K562 treated with DMSO at 1 percent for 24 hours (cell line): ENCODE results near the gene NEUROD2. TPM values are rescaled to one million over a fixed set of nuclear protein-coding genes. Genes with fewer than 3 reads are reported as not detected.

ENCODE experiments used
- total RNA-seq: library from RNA; unstranded; fragments of 300-600 nt; gene quantifications from 2 replicates; pipeline ENCODE4 v1.2.3, GENCODE V29; 2022; ENCODE audit warnings: low read depth; ENCODE audit not compliant: insufficient read depth

The NEUROD2 gene
- total RNA-seq = not detected in 2 replicates

GRCh38 chr17:39607851-39608130 lies at the start of gene NEUROD2:
TSS of gene NEUROD2 (minus strand) at chr17:39607920. CDS start at chr17:39606599, 1,321 bp downstream.

GRCh38 chr17:39636927-39637736 lies 29.4 kb upstream of the NEUROD2 start, which contains the start of gene STARD3:
TSS of gene STARD3 (plus strand) at chr17:39637144. CDS start at chr17:39653532, 16,388 bp downstream.

GRCh38 chr17:39626171-39627046 lies 18.7 kb upstream of the NEUROD2 start, which contains the start of gene PPP1R1B:
TSS of gene PPP1R1B (plus strand) at chr17:39626952. CDS start at chr17:39627393, 441 bp downstream.

Other genes starting within 250 kb of the NEUROD2 start
- gene FBXL20, start 206.3 kb downstream of the NEUROD2 start, total RNA-seq = 7.3 and 7.4 TPM in 2 replicates
- gene MED1, start 156.7 kb downstream of the NEUROD2 start, total RNA-seq = 18.2 and 20.7 TPM in 2 replicates
- 26.6 and 28.7 TPM in 2 replicates for gene CDK12, start 146.4 kb downstream of the NEUROD2 start, total RNA-seq
- 0.21 TPM in 1 of 2 replicates, not detected in the other for gene PPP1R1B, start 19.0 kb upstream of the NEUROD2 start, total RNA-seq
- 97.0 and 108 TPM in 2 replicates for gene STARD3, start 29.2 kb upstream of the NEUROD2 start, total RNA-seq
- 2.6 and 5.7 TPM in 2 replicates for gene TCAP, start 57.4 kb upstream of the NEUROD2 start, total RNA-seq
- gene PNMT, start 60.5 kb upstream of the NEUROD2 start, total RNA-seq = 5.6 and 7.1 TPM in 2 replicates
- gene PGAP3, start 80.1 kb upstream of the NEUROD2 start, total RNA-seq = 9.9 and 13.3 TPM in 2 replicates
- 7.0 and 8.5 TPM in 2 replicates for gene ERBB2, start 92.1 kb upstream of the NEUROD2 start, total RNA-seq
- 95.9 and 103 TPM in 2 replicates for gene MIEN1, start 122.6 kb upstream of the NEUROD2 start, total RNA-seq
- gene GRB7, start 130.0 kb upstream of the NEUROD2 start, total RNA-seq = 8.2 and 10.4 TPM in 2 replicates